Epithelial cell of alveolus of lung (primary cell): ENCODE measurements around the gene GATA5. TPM values are rescaled to one million over a fixed set of nuclear protein-coding genes. Genes with fewer than 3 reads are reported as not detected.

Experiments
- total RNA-seq: library from RNA; depleted of rRNA; stranded (reverse); fragments of >200 nt; gene quantifications from 2 replicates; pipeline ENCODE4 v1.2.1, GENCODE V29; 2015

Gene GATA5, protein sequence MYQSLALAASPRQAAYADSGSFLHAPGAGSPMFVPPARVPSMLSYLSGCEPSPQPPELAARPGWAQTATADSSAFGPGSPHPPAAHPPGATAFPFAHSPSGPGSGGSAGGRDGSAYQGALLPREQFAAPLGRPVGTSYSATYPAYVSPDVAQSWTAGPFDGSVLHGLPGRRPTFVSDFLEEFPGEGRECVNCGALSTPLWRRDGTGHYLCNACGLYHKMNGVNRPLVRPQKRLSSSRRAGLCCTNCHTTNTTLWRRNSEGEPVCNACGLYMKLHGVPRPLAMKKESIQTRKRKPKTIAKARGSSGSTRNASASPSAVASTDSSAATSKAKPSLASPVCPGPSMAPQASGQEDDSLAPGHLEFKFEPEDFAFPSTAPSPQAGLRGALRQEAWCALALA
- total RNA-seq, result 0.32 TPM in 1 of 2 replicates, not detected in the other

DNA sequence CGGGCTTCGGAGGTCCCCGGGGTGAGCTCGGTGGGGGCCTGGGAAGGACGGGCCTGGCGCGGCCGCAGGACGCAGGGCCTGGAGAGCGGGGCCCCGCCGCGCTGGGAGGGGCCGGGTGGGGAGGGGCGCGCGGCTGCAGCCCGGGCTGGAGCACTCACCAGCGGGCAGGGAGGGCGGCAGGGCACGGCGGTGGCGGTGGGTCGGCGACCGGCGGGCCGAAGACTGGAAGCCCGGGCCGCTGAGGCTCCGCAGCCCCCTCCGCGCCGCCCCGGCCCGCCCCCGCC, at the start of gene GATA5:
Gene GATA5, minus strand, starts transcription at position 224 of the 284 bp plus-strand sequence. CDS start 474 bp downstream, outside the sequence.

DNA sequence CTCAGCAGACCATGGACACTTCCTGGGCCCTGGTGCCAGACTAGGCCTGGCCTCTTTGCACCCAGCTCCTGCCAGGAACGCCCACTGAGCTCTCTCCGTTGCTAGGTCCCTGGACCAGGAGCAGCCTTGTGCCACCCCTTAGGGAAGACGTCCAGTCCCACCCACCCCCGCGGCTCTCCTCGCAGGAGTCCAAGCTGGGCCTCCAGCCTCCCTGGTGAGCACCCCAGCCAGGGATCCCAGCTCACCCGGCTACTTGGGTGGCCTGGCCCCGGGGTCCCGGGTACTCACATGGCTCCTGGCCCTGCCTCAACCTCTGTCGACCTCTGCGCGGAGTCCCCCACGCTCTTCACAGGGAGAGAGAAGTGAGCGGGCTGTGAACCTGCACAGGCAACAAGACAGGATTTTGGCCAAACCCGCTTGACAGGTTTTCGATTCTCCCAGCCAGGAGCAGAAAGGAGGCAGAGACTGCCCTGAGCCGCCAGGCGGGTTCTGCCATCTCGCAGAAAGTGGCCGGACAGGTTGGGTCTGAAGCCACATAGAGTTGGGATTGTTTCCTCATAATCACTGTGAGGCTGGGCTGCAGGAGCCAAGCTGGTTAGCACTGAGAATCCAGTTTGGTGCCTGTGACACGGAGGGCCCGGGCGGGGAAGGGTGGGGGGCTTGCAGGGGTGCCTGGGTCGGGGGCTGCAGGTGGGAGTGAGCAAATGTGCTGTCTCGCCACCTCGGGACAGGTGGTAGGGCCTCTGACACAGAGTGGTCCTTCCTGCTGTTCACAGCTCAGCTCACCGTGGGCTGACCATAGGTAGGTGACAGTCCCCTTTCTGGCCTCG, 48.4 kb downstream of the GATA5 start, which contains the start of gene RBBP8NL:
Gene RBBP8NL, minus strand, starts transcription at position 368 of the 830 bp plus-strand sequence. CDS start 7,892 bp downstream, outside the sequence.

Other genes starting within 250 kb of the GATA5 start
- 14.1 and 16.3 TPM in 2 replicates for gene OSBPL2, start 237.5 kb downstream of the GATA5 start, total RNA-seq
- gene ADRM1, start 173.0 kb downstream of the GATA5 start, total RNA-seq, result 119 and 169 TPM in 2 replicates
- gene LAMA5, start 108.7 kb downstream of the GATA5 start, total RNA-seq, result 36.6 and 74.3 TPM in 2 replicates
- 1,933 and 5,001 TPM in 2 replicates for gene RPS21, start 88.9 kb downstream of the GATA5 start, total RNA-seq
- gene CABLES2, start 68.7 kb downstream of the GATA5 start, total RNA-seq, result 3.0 and 3.7 TPM in 2 replicates
- gene RBBP8NL, start 48.5 kb downstream of the GATA5 start, total RNA-seq, result under 0.01 TPM in 1 of 2 replicates, not detected in the other
- gene SLCO4A1, start 166.5 kb upstream of the GATA5 start, total RNA-seq, result not detected in 2 replicates
- 0.39 TPM in 1 of 2 replicates, not detected in the other for gene NTSR1, start 232.8 kb upstream of the GATA5 start, total RNA-seq